GM10847 (cell line): ENCODE measurements around the gene PPP1R16B.

Experiments used
- POLR2A ChIP-seq: IDR thresholded peaks from 2 replicates; pipeline ENCODE4 v1.6.1; 2011; ENCODE audit not compliant: insufficient read length; ENCODE audit errors: extremely low read depth

The PPP1R16B gene

DNA sequence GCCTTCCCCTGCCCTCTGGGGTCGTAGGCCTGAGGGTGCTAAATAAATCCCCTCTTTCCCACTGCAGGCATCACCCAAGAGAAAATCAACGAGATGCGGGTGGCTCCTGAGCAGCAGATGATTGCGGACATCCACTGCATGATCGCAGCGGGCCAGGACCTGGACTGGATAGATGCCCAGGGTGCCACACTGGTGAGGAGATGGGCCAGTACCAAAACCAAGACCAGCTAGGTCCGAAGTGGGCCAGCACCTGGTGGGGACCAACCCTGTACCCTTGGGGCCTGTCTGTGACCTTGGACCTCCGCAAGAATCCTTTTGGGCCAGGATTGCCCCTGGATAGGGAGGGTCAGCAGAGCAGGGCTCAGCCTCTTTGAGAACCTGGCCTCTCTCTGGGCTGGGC, 97.1 kb downstream of the PPP1R16B start:
- TF ChIP-seq POLR2A = no peak

DNA sequence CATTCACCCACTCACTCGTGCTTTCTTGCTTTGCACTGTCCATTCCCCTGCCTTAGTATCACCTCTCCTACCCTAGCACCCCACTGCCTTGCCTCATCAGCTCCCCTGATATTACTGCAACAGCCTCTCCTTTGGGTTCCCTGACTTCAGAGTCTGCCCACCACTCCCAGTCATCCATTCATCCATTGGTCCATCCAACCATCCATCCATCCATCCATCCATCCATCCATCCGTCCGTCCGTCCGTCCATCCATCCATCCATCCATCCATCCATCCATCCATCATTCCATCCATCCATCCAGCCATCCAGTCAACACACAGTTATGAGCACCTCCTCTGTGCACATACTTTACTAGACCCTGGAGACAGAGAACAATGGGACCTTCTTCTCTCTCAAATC, 97.8 kb downstream of the PPP1R16B start:
- TF ChIP-seq POLR2A = no peak

DNA sequence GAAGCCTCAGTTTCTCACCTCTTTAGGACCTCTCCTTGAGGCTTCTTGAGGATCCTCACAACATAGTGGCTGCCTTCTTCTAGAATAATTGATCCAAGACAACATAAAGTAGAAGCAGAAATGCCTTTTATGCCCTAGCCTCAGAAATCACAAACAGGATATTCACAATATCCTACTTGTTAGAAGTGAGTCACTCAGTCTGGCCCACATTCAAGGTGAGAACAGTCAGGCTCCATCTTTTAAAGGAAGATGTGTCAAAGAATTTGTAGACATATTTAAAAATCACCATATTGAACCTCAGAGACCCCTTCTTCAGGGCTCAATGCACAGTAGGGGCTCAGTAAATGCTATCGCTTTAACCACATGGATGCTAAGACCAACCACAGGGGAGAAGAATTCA, 99.9 kb downstream of the PPP1R16B start:
- no peak for TF ChIP-seq POLR2A

DNA sequence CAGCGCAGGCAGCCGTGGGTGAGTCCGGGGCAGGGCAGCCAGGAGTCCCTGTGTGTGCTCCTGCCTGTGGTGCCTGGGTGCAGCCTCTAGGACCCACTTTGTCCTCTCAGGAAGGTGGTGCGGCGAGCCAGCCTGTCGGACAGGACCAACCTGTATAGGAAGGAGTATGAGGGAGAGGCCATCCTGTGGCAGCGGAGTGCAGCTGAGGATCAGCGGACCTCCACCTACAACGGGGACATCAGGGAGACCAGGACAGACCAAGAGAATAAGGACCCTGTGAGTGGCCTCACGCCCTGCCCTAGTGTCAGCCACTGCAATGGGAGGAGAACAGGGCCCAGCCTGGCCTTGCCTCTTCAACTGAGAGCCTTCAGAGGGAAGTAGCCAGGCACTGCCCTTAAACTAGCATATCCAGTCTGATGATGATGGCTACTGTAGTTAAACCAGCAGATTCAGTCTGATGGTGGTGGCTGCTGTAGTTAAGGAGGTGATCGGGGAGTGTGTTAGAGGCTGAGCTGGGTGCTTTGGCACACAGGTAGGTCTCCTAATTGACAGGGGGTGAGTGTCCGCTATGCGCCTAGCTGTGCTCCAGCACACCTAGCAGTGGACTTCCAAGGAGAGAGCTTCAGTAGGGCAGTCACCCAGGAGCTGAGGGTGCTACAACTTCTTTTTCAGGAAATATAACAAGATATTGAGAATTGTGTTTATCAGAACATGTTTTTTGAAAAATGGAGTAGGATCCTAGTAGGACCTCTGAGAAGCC, 102.6 kb downstream of the PPP1R16B start:
- TF ChIP-seq POLR2A = no peak

DNA sequence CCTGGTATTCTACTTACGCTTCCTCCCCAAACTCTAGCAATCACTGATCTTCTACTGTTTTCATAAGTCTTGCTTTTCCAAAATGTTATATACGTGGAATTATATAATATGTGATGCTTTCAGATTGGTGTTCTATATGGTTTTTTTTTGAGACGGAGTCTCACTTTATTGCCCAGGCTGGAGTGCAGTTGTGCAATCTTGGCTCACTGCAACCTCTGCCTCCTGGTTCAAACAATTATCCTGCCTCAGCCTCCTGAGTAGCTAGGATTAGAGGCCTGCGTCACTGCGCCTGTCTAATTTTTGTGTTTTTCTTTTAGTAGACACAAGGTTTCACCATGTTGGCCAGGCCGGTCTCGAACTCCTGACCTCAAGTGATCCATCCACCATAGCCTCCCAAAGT, 109.9 kb downstream of the PPP1R16B start:
- no peak for TF ChIP-seq POLR2A

DNA sequence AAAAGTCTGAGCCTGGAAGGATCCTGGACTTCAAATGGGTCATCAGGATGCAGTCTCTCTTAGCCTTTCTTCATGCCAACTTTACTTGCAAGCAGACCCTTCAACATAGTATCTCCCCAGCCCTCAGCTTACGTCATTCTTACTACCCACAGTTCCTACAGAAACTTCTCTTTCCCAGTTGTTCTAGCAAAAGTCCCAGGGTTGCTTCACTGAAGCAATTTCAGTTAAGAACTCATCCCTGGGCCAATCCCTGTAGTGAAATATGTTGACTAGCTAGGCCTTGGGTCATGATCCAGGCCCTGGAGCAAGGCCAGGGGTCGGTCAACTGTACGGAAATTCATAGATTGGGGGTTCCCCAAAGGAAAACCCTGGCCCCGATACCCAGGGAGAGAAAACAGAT, 112.2 kb downstream of the PPP1R16B start:
- no peak for TF ChIP-seq POLR2A

DNA sequence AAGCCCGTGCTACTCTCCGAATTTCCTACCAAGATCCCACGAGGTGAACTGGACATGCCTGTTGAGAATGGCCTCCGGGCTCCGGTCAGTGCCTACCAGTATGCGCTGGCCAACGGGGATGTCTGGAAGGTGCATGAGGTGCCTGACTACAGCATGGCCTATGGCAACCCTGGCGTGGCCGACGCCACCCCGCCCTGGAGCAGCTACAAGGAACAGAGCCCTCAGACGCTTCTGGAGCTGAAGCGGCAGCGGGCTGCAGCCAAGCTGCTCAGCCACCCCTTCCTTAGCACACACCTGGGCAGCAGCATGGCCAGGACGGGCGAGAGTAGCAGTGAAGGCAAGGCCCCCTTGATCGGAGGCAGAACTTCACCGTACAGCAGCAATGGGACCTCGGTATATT, 112.7 kb downstream of the PPP1R16B start:
- no peak for TF ChIP-seq POLR2A

DNA sequence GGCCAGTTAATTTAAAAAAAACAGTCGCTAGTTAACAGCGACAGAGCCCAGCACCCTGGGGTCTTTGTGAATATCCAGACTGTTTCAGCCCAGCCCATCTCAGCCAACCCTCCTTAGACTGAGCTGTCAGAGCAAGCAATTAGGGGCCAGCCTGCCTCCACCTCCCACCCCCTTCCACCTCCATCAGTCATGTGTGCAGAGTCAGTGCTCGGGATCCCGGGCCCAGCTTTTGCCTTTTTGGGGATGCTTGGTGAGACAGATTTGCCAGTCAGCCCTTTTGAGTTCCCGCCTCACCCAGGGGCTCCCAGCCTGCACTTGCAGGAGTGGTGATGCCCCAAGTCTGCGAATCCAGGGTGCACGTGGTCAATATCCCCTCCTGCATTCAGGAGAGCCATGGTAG, 114.2 kb downstream of the PPP1R16B start:
- TF ChIP-seq POLR2A = no peak

DNA sequence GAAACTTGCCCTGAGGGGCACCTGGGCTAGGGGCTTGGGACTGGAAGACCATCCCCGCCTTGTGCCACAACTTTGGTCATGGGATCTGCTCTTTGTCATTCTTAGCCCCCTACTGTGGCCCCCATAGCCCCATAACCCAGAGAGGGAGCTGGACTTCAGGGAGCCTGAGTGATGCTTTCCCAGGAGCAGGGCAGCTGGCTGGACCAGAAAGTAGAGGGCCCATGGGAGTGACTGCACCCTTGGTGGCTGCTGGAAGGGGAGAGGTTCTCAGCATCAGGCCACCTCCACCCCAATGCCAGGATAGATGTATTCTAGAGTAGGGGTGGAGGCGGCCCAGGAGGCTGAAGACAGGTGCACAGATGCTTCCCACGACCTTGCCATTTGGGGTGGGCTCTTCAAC, 114.9 kb downstream of the PPP1R16B start:
- TF ChIP-seq POLR2A = no peak

DNA sequence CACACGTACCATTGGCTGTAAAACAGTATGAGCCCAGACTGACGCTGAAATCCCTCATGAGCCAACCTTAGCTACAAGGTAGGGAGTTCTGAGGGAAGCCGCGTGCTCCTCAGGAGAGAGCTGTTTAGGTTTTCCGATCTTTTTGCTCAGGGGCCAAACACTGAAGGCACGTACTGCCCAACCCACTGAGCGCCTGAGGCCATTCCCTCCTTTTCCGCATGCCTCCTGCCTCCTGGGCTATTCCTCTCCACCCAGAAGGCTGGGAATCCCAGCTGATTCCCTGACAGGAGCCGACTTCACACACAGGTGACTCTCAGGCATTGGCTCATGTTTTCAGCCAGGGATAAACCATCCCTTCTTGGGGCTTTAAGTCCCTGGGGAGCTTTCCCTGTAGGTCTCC, 115.4 kb downstream of the PPP1R16B start:
- no peak for TF ChIP-seq POLR2A

DNA sequence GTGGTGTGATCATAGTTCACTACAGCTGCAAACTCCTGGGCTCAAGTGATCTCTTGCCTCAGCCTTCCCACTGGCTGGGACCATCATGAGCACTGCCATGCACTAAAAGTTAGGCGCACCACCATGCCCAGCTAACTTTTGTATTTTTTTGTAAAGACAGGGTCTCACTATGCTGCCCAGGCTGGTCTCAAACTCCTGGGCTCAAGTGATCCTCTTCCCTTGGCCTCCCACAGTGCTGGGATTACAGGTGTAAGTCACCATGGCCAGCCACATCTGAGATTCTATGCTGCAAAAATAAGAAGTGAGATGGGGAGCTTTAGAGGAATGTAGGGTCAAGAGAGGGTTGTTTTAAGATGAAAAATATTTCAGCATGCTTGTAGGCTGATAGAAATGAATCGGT, 119.2 kb downstream of the PPP1R16B start:
- no peak for TF ChIP-seq POLR2A

DNA sequence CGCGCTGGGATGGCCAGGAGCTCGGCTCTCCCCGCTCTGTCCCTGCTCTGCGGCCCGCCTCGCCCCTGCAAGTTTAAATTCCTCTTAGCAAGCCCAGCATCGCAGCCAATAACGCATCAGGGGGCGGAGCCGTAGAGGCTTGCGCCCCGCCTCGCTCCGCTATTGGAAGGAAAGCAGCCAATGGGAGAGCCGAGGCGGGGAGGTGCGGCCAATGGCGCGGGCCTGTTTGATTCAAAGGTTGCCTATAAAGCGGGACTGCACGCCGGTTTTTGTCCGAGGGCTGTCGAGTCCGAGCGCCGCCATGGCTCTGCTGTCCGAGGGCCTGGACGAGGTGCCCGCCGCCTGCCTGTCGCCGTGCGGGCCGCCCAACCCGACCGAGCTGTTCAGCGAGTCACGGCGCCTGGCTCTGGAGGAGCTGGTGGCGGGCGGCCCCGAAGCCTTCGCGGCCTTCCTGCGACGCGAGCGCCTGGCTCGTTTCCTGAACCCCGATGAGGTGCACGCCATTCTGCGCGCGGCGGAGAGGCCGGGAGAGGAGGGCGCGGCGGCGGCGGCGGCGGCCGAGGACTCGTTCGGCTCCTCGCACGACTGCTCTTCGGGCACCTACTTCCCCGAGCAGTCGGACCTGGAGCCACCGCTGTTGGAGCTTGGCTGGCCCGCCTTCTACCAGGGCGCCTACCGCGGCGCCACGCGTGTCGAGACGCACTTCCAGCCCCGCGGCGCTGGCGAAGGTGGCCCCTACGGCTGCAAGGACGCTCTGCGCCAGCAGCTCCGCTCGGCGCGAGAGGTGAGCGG, 120.8 kb downstream of the PPP1R16B start, which contains the start of gene FAM83D:
Gene FAM83D (plus strand): TSS at position 276 of the 792 bp plus-strand sequence. CDS start 26 bp downstream, at position 302.
- TF ChIP-seq POLR2A = peak; percentile 92

DNA sequence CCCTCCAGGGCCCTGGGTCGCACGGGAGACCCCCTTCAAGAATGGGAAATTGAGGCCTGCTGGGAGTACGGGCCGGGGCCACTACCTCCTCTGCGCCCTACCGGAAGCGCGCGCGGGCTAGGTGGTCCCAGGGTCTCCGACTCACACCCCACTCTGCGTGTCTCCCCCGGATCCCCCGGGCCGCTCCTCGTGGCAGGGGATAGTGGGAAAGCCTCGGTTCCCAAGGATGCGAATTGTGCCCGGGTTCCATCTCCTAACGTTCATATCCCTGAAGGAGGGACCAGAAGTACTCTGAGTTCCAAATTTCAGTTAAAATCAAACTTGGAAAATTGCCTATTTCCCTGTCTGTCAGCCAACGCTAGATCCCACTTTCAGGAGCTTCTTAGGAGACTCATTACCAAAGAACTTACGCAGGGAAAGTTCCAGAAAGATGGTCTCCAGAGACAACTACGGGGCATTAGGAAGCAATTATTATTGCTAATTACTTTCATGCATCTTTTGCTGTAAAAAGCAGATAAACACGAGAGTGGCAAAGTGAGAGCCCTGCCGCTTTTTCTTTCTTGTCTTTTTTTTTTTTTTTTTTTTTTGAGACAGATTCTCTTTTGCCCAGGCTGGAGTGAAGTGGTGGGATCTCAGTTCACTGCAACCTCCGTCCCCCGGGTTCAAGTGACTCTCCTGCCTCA, 121.6 kb downstream of the PPP1R16B start:
- TF ChIP-seq POLR2A = no peak

DNA sequence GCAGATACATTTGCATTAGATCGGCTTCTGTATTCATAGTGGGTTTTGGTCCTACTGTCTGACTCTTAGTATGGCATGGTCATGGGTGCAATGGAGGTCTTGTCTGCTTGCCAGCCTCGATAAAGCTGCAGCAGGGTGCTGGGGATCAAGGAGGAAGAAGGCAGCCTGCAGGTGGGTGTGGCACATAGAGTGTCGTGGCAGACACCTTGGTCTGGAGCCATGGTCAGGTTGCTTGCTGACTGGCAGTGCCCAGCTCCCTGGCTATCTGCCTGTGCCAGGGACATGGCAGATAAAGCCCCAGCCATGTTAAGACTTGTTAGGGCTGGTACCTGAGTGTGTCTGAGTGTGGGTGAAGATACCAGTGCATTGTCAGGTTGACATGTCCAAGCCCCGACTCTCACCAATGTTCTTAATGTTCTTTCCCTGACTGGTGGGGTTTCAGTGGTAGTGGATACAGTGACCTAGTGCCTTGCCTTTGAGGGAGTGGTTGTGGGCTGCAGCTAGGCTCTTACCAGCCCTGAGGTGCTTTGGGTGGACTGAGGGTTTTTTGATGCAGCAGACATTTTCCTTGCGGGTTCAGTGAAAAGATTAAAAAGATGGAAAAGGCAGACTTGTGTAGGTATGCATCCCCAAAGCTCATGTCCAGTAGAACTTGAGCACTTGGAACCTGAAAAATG, 122.5 kb downstream of the PPP1R16B start:
- TF ChIP-seq POLR2A = no peak

DNA sequence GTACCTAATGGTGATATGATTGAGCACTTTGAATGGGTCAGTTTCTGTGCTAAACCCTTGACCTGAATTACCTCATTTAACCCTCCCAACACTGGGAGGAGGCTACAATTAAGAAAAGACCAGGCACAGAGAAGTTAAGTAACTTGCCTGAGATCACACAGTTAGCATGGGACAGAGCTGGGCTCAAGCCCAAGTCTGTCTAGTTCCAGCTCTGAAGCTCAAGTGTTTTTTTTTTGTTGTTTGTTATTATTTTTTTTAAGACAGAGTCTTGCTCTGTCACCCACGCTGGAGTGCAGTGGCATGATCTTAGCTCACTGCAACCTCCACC, 124.7 kb downstream of the PPP1R16B start:
- no peak for TF ChIP-seq POLR2A

DNA sequence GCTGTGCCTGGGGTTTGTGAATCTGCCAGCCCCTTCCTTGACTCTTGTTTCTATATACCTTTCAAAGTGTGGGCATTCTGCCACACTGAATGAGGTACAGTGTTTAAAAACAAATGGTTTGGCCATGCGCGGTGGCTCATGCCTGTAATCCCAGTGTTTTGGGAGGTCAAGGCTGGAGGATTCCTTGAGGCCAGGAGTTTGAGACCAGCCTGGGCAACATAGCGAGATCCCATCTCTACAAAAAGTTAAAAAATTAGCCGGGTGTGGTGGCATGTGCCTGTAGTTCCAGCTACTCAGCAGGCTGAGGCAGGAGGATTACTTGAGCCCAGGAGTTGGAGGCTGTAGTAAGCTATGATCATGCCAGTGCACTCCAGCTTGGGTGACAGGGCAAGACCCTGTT, 126.5 kb downstream of the PPP1R16B start:
- no peak for TF ChIP-seq POLR2A

DNA sequence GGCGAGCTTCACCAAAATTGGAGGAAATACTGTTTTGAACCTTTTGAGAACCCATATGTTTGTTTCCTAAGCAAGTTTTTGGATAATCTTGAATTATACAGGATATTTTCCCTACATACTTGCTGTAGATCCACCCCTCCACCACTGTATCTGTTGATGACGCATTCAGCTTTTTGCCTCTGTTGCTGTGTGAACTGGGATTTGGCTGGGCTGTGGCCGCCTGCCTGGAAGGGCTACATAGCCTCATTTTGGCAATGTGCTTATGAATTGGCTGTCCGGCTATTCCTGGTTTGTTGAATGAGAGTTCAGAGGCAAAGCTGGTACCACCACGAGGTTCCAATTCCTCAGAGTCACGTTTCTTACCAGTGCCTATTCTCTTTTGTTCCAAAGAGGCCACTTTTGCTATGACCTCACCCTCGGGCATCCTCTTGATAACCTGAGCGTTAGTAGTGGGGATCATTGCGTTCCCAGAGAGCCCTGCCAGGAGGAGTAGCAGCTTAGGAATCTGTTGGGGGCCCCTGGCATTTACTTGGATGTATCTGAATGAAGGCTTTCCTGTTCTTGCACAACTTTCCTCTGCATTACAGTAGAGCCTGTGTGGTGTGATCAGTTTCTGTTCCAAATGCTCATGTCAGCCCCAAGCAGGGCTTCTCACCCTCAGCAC, 127.1 kb downstream of the PPP1R16B start:
- no peak for TF ChIP-seq POLR2A
